ENCODE results near the gene APMAP. TPM values are rescaled to one million over a fixed set of nuclear protein-coding genes. Genes with fewer than 3 reads are reported as not detected.
"Not testable (repeated sequence)": the region's sequence is repeated elsewhere in the genome, so short reads cannot be mapped to it uniquely, and the experiment has no call there.

Gene APMAP
- total RNA-seq, 2 experiments from 2014 or later: 27.7 to 28.0 TPM

GRCh38 chr20:25003002-25003401 is 10.5 kb upstream of the APMAP start:
- Histone ChIP-seq H3K4me1 (ENCODE audit: insufficient read depth, low read length, poor library complexity, severe bottlenecking) (no peaks in the 10 kb centered on the region), H2AFZ (ENCODE audit: low read length) (no peak overlapping the region), H4K20me1 (ENCODE audit: insufficient read depth, low read length) (no peaks in the 10 kb centered on the region), H3K9me3 (ENCODE audit: low read length) (no peaks in the 10 kb centered on the region), H3K4me2 (ENCODE audit: low read length) (no peak overlapping the region), H3K9me2 (ENCODE audit: insufficient read depth, low read length) (no peaks in the 10 kb centered on the region), H3K27ac (ENCODE audit: low read depth, low read length, poor library complexity, severe bottlenecking) (no peak overlapping the region), H3K36me3 (ENCODE audit: insufficient read depth, low read length) (no peaks in the 10 kb centered on the region), H3K4me3 (ENCODE audit: low read depth, low read length, poor library complexity, severe bottlenecking) (no peak overlapping the region), H3K79me2 (ENCODE audit: insufficient read depth, low read depth, low read length) (no peaks in the 10 kb centered on the region)
- intact Hi-C loops (cut with micrococcal nuclease; ENCODE audit: unreplicated experiment): no loop called here
- no TSS peak for BruUV-seq (replicated peaks)
- CTCF ChIA-PET (ENCODE audit: unreplicated experiment): no interaction called here
- TF ChIP-seq, protein P1, sequence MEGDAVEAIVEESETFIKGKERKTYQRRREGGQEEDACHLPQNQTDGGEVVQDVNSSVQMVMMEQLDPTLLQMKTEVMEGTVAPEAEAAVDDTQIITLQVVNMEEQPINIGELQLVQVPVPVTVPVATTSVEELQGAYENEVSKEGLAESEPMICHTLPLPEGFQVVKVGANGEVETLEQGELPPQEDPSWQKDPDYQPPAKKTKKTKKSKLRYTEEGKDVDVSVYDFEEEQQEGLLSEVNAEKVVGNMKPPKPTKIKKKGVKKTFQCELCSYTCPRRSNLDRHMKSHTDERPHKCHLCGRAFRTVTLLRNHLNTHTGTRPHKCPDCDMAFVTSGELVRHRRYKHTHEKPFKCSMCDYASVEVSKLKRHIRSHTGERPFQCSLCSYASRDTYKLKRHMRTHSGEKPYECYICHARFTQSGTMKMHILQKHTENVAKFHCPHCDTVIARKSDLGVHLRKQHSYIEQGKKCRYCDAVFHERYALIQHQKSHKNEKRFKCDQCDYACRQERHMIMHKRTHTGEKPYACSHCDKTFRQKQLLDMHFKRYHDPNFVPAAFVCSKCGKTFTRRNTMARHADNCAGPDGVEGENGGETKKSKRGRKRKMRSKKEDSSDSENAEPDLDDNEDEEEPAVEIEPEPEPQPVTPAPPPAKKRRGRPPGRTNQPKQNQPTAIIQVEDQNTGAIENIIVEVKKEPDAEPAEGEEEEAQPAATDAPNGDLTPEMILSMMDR (conservative IDR thresholded peaks at IDR 0.05; ENCODE audit: low read length): no peak
- no peak for TF ChIP-seq EZH2phosphoT487 (IDR thresholded peaks at IDR 0.05; ENCODE audit: borderline replicate concordance, low read depth, low read length)
- DNase-seq (ENCODE audit: low spot score): no peak
- POLR2A ChIA-PET: no interaction called here

GRCh38 chr20:25001323-25001722 is 8.8 kb upstream of the APMAP start:
- intact Hi-C loops (cut with micrococcal nuclease; ENCODE audit: unreplicated experiment): not testable (repeated sequence)

GRCh38 chr20:25000268-25000801 is 7.8 kb upstream of the APMAP start:
- Histone ChIP-seq H3K4me3 (ENCODE audit: low read depth, low read length, poor library complexity, severe bottlenecking) (no peak overlapping the region), H2AFZ (ENCODE audit: low read length) (no peak overlapping the region), H3K36me3 (ENCODE audit: insufficient read depth, low read length) (no peaks in the 10 kb centered on the region), H3K4me2 (ENCODE audit: low read length) (no peak overlapping the region), H3K4me1 (ENCODE audit: insufficient read depth, low read length, poor library complexity, severe bottlenecking) (no peaks in the 10 kb centered on the region), H3K9me3 (ENCODE audit: low read length) (no peaks in the 10 kb centered on the region), H3K27ac (ENCODE audit: low read depth, low read length, poor library complexity, severe bottlenecking) (no peak overlapping the region), H4K20me1 (ENCODE audit: insufficient read depth, low read length) (no peaks in the 10 kb centered on the region), H3K79me2 (ENCODE audit: insufficient read depth, low read depth, low read length) (no peaks in the 10 kb centered on the region), H3K9me2 (ENCODE audit: insufficient read depth, low read length) (no peaks in the 10 kb centered on the region)
- no TSS peak for BruUV-seq (replicated peaks)
- no peak for DNase-seq (ENCODE audit: low spot score)
- intact Hi-C loops (cut with micrococcal nuclease; ENCODE audit: unreplicated experiment): no loop called here
- ChIA-PET POLR2A (interaction anchor here (1.2 kb wide), 1 partner anchor 36 kb away, joined by 4 read pairs; no protein-coding TSS in a partner anchor), CTCF (ENCODE audit: unreplicated experiment) (no interaction called here)
- TF ChIP-seq, protein P1 (conservative IDR thresholded peaks at IDR 0.05; ENCODE audit: low read length): no peak
- TF ChIP-seq EZH2phosphoT487 (IDR thresholded peaks at IDR 0.05; ENCODE audit: borderline replicate concordance, low read depth, low read length): no peak

More at GRCh38 chr20:25001323-25001722, 8.8 kb upstream of the APMAP start:
- H4K20me1 ChIP-seq (ENCODE audit: insufficient read depth, low read length); CTCF ChIA-PET (ENCODE audit: unreplicated experiment); H3K9me2 ChIP-seq (ENCODE audit: insufficient read depth, low read length); H2AFZ ChIP-seq (ENCODE audit: low read length); H3K4me3 ChIP-seq (ENCODE audit: low read depth, low read length, poor library complexity, severe bottlenecking); BruUV-seq (replicated peaks); H3K4me2 ChIP-seq (ENCODE audit: low read length); H3K79me2 ChIP-seq (ENCODE audit: insufficient read depth, low read depth, low read length); H3K27ac ChIP-seq (ENCODE audit: low read depth, low read length, poor library complexity, severe bottlenecking); H3K4me1 ChIP-seq (ENCODE audit: insufficient read depth, low read length, poor library complexity, severe bottlenecking); H3K36me3 ChIP-seq (ENCODE audit: insufficient read depth, low read length); H3K9me3 ChIP-seq (ENCODE audit: low read length); DNase-seq (ENCODE audit: low spot score): not testable (repeated sequence)
- POLR2A ChIA-PET: interaction anchor here (0.6 kb wide), 1 partner anchor 35 kb away, joined by 3 read pairs; no protein-coding TSS in a partner anchor
